ENCODE measurements around the gene FSTL1. TPM values are rescaled to one million over a fixed set of nuclear protein-coding genes. Genes with fewer than 3 reads are reported as not detected.

Gene FSTL1
- total and polyA plus RNA-seq, 2 experiments from 2014 or later: 50.8 to 258 TPM

- no peaks in the 10 kb centered on the region for H3K9me2 ChIP-seq (ENCODE audit: insufficient read depth)
- 0 out of 2 replicates have a peak, but pooled peaks have one; percentile 5 for TF ChIP-seq CREB1 (CRISPR knock-in tag; IDR thresholded peaks at IDR 0.05; ENCODE audit: low read depth)
- TF ChIP-seq STAT1 (IDR thresholded peaks at IDR 0.05; ENCODE audit: unreplicated experiment): no peak
- no peak for TF ChIP-seq JUNB (IDR thresholded peaks at IDR 0.05; ENCODE audit: unreplicated experiment)
- TF ChIP-seq POLR2AphosphoS5 (IDR thresholded peaks at IDR 0.05; ENCODE audit: low read depth): peak; percentile 15; the same call in 1 of the 2 replicates
- TF ChIP-seq NANOG (IDR thresholded peaks at IDR 0.05; ENCODE audit: borderline replicate concordance): no peak
- no peak for TF ChIP-seq ETS1 (IDR thresholded peaks at IDR 0.05)
- TF ChIP-seq, protein P1, sequence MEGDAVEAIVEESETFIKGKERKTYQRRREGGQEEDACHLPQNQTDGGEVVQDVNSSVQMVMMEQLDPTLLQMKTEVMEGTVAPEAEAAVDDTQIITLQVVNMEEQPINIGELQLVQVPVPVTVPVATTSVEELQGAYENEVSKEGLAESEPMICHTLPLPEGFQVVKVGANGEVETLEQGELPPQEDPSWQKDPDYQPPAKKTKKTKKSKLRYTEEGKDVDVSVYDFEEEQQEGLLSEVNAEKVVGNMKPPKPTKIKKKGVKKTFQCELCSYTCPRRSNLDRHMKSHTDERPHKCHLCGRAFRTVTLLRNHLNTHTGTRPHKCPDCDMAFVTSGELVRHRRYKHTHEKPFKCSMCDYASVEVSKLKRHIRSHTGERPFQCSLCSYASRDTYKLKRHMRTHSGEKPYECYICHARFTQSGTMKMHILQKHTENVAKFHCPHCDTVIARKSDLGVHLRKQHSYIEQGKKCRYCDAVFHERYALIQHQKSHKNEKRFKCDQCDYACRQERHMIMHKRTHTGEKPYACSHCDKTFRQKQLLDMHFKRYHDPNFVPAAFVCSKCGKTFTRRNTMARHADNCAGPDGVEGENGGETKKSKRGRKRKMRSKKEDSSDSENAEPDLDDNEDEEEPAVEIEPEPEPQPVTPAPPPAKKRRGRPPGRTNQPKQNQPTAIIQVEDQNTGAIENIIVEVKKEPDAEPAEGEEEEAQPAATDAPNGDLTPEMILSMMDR (conservative IDR thresholded peaks at IDR 0.05; ENCODE audit: low read depth in 2 of 2): peak; percentile 65 to 95
- no peak for TF ChIP-seq EZH2 (IDR thresholded peaks at IDR 0.05; ENCODE audit: low read depth, unreplicated experiment)
- peak overlapping the region; percentile 9; the same call in 1 of the 2 replicates for H3K27ac Mint-ChIP-seq
- no peaks in the 10 kb centered on the region; the same call in 1 of the 2 replicates for H3K79me2 ChIP-seq (replicated peaks; ENCODE audit: insufficient read depth)
- H3K27me3 Mint-ChIP-seq (ENCODE audit: insufficient read depth, low read depth, poor library complexity): peaks cover 4% of the 10 kb centered on the region
- peaks cover 49% of the 10 kb centered on the region for H3K4me1 Mint-ChIP-seq
- no peak overlapping the region for H3K4me3 ChIP-seq
- no peaks in the 10 kb centered on the region; the same call in 2 of the 3 replicates for H3K9me3 Mint-ChIP-seq
- no peak overlapping the region; the same call in 2 of the 3 replicates for H3K4me3 Mint-ChIP-seq
- H3K4me2 ChIP-seq: peak overlapping the region; percentile 5; the same call in 1 of the 2 replicates
- no peaks in the 10 kb centered on the region for H3F3A ChIP-seq (replicated peaks; ENCODE audit: low read depth)
- H3K4me1 ChIP-seq (ENCODE audit: insufficient read depth): peaks cover 15% of the 10 kb centered on the region; the same call in 1 of the 2 replicates
- peak; percentile 79 for DNase-seq (ENCODE audit: low spot score)
- peak; percentile 78 for ATAC-seq
- H2AFZ ChIP-seq: no peak overlapping the region
- no peak overlapping the region for H3K27ac ChIP-seq (ENCODE audit: low read depth)
- peaks cover 28% of the 10 kb centered on the region for H3K36me3 Mint-ChIP-seq (ENCODE audit: low read depth)
- H3K27me3 ChIP-seq (ENCODE audit: insufficient read depth): no peaks in the 10 kb centered on the region
- H3K36me3 ChIP-seq (ENCODE audit: insufficient read depth): no peaks in the 10 kb centered on the region
- peaks cover 6% of the 10 kb centered on the region for H4K20me1 ChIP-seq (replicated peaks; ENCODE audit: insufficient read depth)
Measured at GRCh38 chr3:120418866-120419490, 31.8 kb downstream of the FSTL1 start.

- peaks cover 15% of the 10 kb centered on the region; the same call in 1 of the 2 replicates for H3K4me1 ChIP-seq (ENCODE audit: insufficient read depth)
- no peak overlapping the region for H3K4me3 ChIP-seq
- DNase-seq (ENCODE audit: low spot score) (no peak), ATAC-seq (no peak; the same call in 2 of the 3 replicates)
- H2AFZ ChIP-seq: no peak overlapping the region
- Mint-ChIP-seq H3K4me3 (no peak overlapping the region; the same call in 2 of the 3 replicates), H3K27me3 (ENCODE audit: insufficient read depth, low read depth, poor library complexity) (peaks cover 4% of the 10 kb centered on the region), H3K4me1 (peaks cover 49% of the 10 kb centered on the region), H3K36me3 (ENCODE audit: low read depth) (peaks cover 34% of the 10 kb centered on the region), H3K27ac (peak overlapping the region; percentile 9; the same call in 1 of the 2 replicates), H3K9me3 (no peaks in the 10 kb centered on the region; the same call in 2 of the 3 replicates)
- no peaks in the 10 kb centered on the region for H3K9me2 ChIP-seq (ENCODE audit: insufficient read depth)
- H3F3A ChIP-seq (replicated peaks; ENCODE audit: low read depth): no peaks in the 10 kb centered on the region
- H3K27ac ChIP-seq (ENCODE audit: low read depth): no peak overlapping the region
- no peaks in the 10 kb centered on the region; the same call in 1 of the 2 replicates for H3K79me2 ChIP-seq (replicated peaks; ENCODE audit: insufficient read depth)
- peak overlapping the region; percentile 5; the same call in 1 of the 2 replicates for H3K4me2 ChIP-seq
- no peaks in the 10 kb centered on the region for H3K27me3 ChIP-seq (ENCODE audit: insufficient read depth)
- H3K36me3 ChIP-seq (ENCODE audit: insufficient read depth): 0 out of 2 replicates have a peak, but pooled peaks cover under 1% of the 10 kb centered on the region
- H4K20me1 ChIP-seq (replicated peaks; ENCODE audit: insufficient read depth): peaks cover 3% of the 10 kb centered on the region; the same call in 1 of the 2 replicates
- TF ChIP-seq NANOG (IDR thresholded peaks at IDR 0.05; ENCODE audit: borderline replicate concordance): no peak
- TF ChIP-seq JUNB (IDR thresholded peaks at IDR 0.05; ENCODE audit: unreplicated experiment): no peak
- no peak for TF ChIP-seq ZNF331 (CRISPR knock-in tag; IDR thresholded peaks at IDR 0.05; ENCODE audit: low read depth)
- TF ChIP-seq ZNF462 (CRISPR knock-in tag; IDR thresholded peaks at IDR 0.05): no peak
- TF ChIP-seq ZNF114 (CRISPR knock-in tag; IDR thresholded peaks at IDR 0.05): no peak
Measured at GRCh38 chr3:120418446-120418845, 32.3 kb downstream of the FSTL1 start.

All from GM23338 (cell line).